T-helper 22 cell (primary cell): ENCODE data around the gene KRT79.
A peak's percentile ranks its signal among the peaks of the same experiment; 100 is the strongest.
"Not testable (repeated sequence)": the region's sequence is repeated elsewhere in the genome, so short reads cannot be mapped to it uniquely, and the experiment has no call there.

Experiments used
- DNase-seq: peaks from one replicate; pipeline ENCODE4 v3.0.0-alpha.2; 2020; ENCODE audit warnings: low read depth

Gene KRT79

GRCh38 chr12:52833922-52834726 lies at the start of gene KRT79:
Gene KRT79, minus strand, starts transcription at chr12:52834311. Its CDS starts 51 bp downstream, at chr12:52834260.
- DNase-seq, result no peak

GRCh38 chr12:52880499-52880898 lies 46.4 kb upstream of the KRT79 start:
- not testable (repeated sequence) for DNase-seq

GRCh38 chr12:52879394-52880351 lies 45.6 kb upstream of the KRT79 start:
- DNase-seq, result no peak

- DNase-seq, result no peak
Measured at GRCh38 chr12:52878507-52879393, 44.6 kb upstream of the KRT79 start.

- DNase-seq, result no peak
Measured at GRCh38 chr12:52877242-52877641, 43.1 kb upstream of the KRT79 start.

GRCh38 chr12:52876372-52876771 lies 42.3 kb upstream of the KRT79 start:
- DNase-seq, result no peak

GRCh38 chr12:52874573-52875435 lies 40.7 kb upstream of the KRT79 start:
- no peak for DNase-seq

- peak; percentile 41 for DNase-seq
Measured at GRCh38 chr12:52873832-52874572, 39.9 kb upstream of the KRT79 start.

- DNase-seq, result no peak
Measured at GRCh38 chr12:52873513-52873831, 39.4 kb upstream of the KRT79 start.

- DNase-seq, result no peak
Measured at GRCh38 chr12:52872644-52873389, 38.7 kb upstream of the KRT79 start.

GRCh38 chr12:52871291-52872039 lies 37.4 kb upstream of the KRT79 start:
- no peak for DNase-seq

GRCh38 chr12:52870361-52871290 lies 36.5 kb upstream of the KRT79 start:
- no peak for DNase-seq

- no peak for DNase-seq
Measured at GRCh38 chr12:52867642-52868041, 33.5 kb upstream of the KRT79 start.

- DNase-seq, result no peak
Measured at GRCh38 chr12:52867152-52867551, 33.0 kb upstream of the KRT79 start.

GRCh38 chr12:52865090-52865944 lies 31.2 kb upstream of the KRT79 start:
- DNase-seq, result no peak

- no peak for DNase-seq
Measured at GRCh38 chr12:52862023-52862422, 27.9 kb upstream of the KRT79 start.

- DNase-seq, result no peak
Measured at GRCh38 chr12:52861511-52861910, 27.4 kb upstream of the KRT79 start.
